Measurements from ENCODE around the gene SNURF.
A peak's percentile ranks its signal among the peaks of the same experiment; 100 is the strongest.
"Not testable (repeated sequence)": the region's sequence is repeated elsewhere in the genome, so short reads cannot be mapped to it uniquely, and the experiment has no call there.

The SNURF gene

GRCh38 chr15:24954783-24955530 lies at the start of gene SNURF, which contains the start of gene SNRPN:
SNURF (plus strand) TSS chr15:24954987; CDS start chr15:24955049, 62 bp downstream.
SNRPN (plus strand) TSS chr15:24954987; CDS start chr15:24974454, 19,467 bp downstream.
- peak within 1 kb of the TSS; percentile 89 for H3K4me3 ChIP-seq (ENCODE audit: low read depth, low read length)
- DNase-seq: peak; percentile 75
- peak within 1 kb of the TSS; percentile 91 for H3K27ac ChIP-seq
- H3K27me3 ChIP-seq (replicated peaks): no peaks in the 10 kb centered on the region
- H3K36me3 ChIP-seq (replicated peaks): no peaks in the 10 kb centered on the region
- TF ChIP-seq, protein P1, sequence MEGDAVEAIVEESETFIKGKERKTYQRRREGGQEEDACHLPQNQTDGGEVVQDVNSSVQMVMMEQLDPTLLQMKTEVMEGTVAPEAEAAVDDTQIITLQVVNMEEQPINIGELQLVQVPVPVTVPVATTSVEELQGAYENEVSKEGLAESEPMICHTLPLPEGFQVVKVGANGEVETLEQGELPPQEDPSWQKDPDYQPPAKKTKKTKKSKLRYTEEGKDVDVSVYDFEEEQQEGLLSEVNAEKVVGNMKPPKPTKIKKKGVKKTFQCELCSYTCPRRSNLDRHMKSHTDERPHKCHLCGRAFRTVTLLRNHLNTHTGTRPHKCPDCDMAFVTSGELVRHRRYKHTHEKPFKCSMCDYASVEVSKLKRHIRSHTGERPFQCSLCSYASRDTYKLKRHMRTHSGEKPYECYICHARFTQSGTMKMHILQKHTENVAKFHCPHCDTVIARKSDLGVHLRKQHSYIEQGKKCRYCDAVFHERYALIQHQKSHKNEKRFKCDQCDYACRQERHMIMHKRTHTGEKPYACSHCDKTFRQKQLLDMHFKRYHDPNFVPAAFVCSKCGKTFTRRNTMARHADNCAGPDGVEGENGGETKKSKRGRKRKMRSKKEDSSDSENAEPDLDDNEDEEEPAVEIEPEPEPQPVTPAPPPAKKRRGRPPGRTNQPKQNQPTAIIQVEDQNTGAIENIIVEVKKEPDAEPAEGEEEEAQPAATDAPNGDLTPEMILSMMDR (IDR thresholded peaks at IDR 0.05; ENCODE audit: low read depth, low read length, missing control alignments): no peak
- in situ Hi-C loops (cut with HindIII; ENCODE audit: low pct_ligation_motif_present, low sequenced_read_pairs): no loop called here

DNA sequence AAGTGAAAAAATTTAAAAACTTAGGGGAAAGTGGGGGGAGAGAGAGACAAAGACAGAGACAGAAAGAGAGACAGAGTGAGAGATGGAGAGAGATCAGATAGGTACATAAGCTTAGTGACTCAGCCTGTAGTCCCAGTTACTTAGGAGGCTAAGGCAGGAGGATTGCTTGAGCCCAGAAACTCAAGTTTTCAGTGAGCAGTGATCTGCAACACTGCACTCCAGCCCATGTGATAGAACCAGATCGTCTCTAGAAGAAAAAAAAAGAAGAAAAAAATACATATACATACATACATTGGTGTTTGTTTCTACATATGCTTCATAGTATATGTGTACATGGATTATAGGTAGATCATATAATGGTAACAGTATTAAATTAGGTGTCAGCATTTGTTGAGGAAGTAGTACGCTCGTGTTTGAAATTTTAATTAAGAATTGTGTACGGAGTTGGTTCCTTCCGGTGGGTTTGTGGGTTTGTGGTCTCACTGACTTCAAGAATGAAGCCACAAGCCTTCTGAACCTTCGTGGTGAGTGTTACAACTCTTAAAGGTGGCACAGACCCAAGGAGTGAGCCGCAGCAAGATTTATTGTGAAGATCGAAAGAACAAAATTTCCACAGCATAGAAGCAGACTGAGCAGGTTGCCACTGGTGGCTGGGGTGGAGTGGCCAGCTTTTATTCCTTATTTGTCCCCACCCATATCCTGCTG lies 38.3 kb upstream of the SNURF start:
- H3K27me3 ChIP-seq (replicated peaks): no peaks in the 10 kb centered on the region
- in situ Hi-C loops (cut with HindIII; ENCODE audit: low pct_ligation_motif_present, low sequenced_read_pairs): no loop called here
- no peak overlapping the region for H3K4me3 ChIP-seq (ENCODE audit: low read depth, low read length)
- no peaks in the 10 kb centered on the region for H3K36me3 ChIP-seq (replicated peaks)
- TF ChIP-seq, protein P1 (IDR thresholded peaks at IDR 0.05; ENCODE audit: low read depth, low read length, missing control alignments): no peak
- H3K27ac ChIP-seq: no peak overlapping the region
- DNase-seq: no peak

DNA sequence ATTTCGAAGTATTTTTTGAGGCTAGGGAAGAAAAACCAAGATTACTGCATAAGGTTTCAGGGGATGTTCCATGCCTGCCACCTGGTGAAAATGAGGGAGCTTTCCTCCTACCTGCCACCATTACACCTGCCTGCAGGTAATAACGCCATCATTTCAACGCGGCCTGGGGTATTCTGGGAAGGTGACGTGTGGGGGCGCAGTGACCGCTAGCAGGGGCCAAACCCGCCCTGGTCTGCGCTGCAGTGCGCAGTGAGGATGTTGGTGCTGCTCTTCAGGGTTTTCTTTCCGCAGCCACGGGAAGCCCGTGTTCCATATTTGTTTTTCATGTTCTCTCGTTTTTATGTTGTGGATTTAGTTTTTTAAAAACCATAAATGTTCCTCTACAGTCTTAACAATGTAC lies 37.4 kb upstream of the SNURF start:
- H3K27me3 ChIP-seq (replicated peaks): no peaks in the 10 kb centered on the region
- no peak overlapping the region for H3K4me3 ChIP-seq (ENCODE audit: low read depth, low read length)
- no peak for DNase-seq
- no peak overlapping the region for H3K27ac ChIP-seq
- in situ Hi-C loops (cut with HindIII; ENCODE audit: low pct_ligation_motif_present, low sequenced_read_pairs): no loop called here
- TF ChIP-seq, protein P1 (IDR thresholded peaks at IDR 0.05; ENCODE audit: low read depth, low read length, missing control alignments): no peak
- no peaks in the 10 kb centered on the region for H3K36me3 ChIP-seq (replicated peaks)

- in situ Hi-C loops (cut with HindIII; ENCODE audit: low pct_ligation_motif_present, low sequenced_read_pairs): no loop called here
- TF ChIP-seq, protein P1 (IDR thresholded peaks at IDR 0.05; ENCODE audit: low read depth, low read length, missing control alignments): no peak
- H3K27ac ChIP-seq: no peak overlapping the region
- DNase-seq: no peak
- no peaks in the 10 kb centered on the region for H3K36me3 ChIP-seq (replicated peaks)
- H3K27me3 ChIP-seq (replicated peaks): no peaks in the 10 kb centered on the region
- no peak overlapping the region for H3K4me3 ChIP-seq (ENCODE audit: low read depth, low read length)
Measured at GRCh38 chr15:24919446-24919845, 35.3 kb upstream of the SNURF start.

- H3K4me3 ChIP-seq (ENCODE audit: low read depth, low read length); DNase-seq; H3K27ac ChIP-seq; H3K27me3 ChIP-seq (replicated peaks); H3K36me3 ChIP-seq (replicated peaks); in situ Hi-C loops (cut with HindIII; ENCODE audit: low pct_ligation_motif_present, low sequenced_read_pairs): not testable (repeated sequence)
Measured at GRCh38 chr15:24922781-24923180, 32.0 kb upstream of the SNURF start.

DNA sequence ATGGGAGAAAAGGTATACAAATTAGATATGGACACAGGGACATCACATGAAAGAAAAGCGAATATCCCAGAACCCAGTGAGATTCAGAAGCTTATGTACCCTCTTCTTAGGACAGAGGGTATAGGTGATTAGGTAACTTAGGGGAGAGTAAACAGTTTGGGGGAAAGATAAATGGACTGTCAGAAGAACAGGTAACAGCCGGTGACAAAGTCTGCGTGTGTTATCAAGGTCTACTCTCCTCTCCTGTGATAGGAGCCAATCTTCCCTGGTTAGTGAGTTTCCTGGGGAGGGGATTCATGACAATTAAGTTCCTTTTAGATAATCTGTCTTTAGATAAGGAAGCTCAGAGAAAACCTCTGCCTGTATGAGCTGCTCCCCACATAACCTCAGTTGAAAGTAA lies 30.6 kb upstream of the SNURF start:
- in situ Hi-C loops (cut with HindIII; ENCODE audit: low pct_ligation_motif_present, low sequenced_read_pairs): no loop called here
- TF ChIP-seq, protein P1 (IDR thresholded peaks at IDR 0.05; ENCODE audit: low read depth, low read length, missing control alignments): no peak
- Histone ChIP-seq H3K4me3 (ENCODE audit: low read depth, low read length) (no peak overlapping the region), H3K27ac (no peak overlapping the region), H3K36me3 (replicated peaks) (no peaks in the 10 kb centered on the region), H3K27me3 (replicated peaks) (no peaks in the 10 kb centered on the region)
- no peak for DNase-seq

All from brain microvascular endothelial cell (primary cell).